Measurements from ENCODE around the gene E2F4.

GRCh38 chr16:67187175-67187890 lies 4.6 kb upstream of the E2F4 start:
- TF ChIP-seq CTCF (IDR thresholded peaks at IDR 0.05; ENCODE audit: low read depth, low read length) (no peak), EZH2phosphoT487 (IDR thresholded peaks at IDR 0.05; ENCODE audit: low read depth) (no peak)
